GM19438 (cell line): Measurements from ENCODE around the gene SCARF1.

Source experiments
- ATAC-seq: cut with Tn5 transposase; IDR thresholded peaks from one replicate; pipeline ENCODE4 v1.9.1; 2021; ENCODE audit warnings: low read depth; ENCODE audit not compliant: unreplicated experiment

Gene SCARF1

DNA sequence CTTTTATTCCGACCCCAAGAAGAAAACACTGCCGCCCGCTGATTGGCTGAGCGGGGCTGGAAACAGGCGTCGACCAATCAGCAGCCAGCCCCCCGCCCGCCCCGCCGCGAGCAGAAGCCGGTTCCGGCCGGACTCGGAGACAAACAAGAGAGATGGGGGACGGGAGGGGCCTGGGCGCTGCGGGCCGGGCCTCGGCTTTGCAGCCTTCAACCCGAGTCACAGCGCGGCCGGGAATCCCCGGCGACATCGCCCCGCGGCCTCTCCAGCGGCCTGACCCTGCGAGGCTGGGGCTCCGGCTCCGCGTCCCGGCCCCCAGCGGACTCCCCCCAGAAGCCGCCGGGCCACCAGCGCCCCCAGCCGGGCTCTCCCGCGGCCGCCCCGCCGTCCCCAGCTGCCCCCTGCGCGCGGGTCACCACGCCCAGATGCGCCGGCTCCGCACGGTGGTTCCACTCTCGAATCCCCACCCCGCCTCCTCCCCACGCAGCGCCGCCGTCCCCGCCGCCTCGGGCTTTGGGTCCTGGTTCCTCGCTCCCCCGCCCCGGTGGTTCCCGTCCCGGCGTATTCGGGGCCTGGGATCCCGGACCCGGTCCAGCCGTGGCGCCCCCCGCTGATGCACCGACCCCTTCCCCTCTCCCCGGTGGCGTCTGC is 16.6 kb downstream of the SCARF1 start:
- ATAC-seq = peak; percentile 54

DNA sequence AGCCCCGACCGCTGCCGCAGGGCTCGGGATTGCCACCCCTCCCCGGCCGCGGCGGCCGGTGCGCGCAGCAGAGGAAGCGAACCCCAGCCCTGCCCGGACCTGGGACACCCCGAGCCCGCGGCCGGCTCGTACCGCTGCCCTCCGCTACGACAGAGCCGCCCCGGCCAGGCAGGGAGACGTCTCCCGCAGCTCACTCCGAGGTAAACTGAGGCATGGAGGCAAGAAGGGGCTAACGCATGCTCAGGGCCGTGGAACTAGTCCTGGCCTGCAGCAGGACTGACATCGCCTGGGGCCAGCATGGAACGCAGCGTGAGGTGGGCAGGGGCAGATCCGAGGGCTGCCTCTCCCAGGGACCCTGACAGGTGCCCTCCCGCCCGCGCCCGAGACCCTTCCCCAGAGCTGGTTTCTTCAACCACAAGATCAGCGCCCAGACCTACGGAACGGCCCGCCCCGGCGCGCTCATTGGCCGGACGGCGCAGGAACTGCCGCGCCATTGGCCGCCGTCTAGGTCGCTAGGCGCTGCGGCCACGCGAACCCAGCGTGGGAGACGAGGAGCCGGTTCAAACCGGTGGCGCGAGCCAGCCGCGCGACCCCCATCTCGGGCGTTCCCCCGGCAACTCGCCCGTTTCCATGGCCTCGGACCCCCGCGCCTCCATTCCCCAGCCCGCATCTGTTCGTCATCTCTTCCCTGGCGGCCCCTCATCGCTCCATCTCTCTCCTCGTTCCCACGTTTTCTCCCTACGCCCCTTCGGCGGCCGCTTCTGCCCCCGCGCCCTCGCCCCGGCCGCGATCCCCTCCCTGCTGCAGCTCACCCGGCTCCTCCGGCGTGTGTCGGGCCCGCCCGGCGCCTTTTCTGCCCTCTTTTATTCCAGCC is 17.3 kb downstream of the SCARF1 start, which contains the start of gene SLC43A2:
Gene SLC43A2, minus strand, starts transcription at position 853 of the 874 bp plus-strand sequence. CDS start 960 bp downstream, outside the sequence.
- ATAC-seq = peak; percentile 45

DNA sequence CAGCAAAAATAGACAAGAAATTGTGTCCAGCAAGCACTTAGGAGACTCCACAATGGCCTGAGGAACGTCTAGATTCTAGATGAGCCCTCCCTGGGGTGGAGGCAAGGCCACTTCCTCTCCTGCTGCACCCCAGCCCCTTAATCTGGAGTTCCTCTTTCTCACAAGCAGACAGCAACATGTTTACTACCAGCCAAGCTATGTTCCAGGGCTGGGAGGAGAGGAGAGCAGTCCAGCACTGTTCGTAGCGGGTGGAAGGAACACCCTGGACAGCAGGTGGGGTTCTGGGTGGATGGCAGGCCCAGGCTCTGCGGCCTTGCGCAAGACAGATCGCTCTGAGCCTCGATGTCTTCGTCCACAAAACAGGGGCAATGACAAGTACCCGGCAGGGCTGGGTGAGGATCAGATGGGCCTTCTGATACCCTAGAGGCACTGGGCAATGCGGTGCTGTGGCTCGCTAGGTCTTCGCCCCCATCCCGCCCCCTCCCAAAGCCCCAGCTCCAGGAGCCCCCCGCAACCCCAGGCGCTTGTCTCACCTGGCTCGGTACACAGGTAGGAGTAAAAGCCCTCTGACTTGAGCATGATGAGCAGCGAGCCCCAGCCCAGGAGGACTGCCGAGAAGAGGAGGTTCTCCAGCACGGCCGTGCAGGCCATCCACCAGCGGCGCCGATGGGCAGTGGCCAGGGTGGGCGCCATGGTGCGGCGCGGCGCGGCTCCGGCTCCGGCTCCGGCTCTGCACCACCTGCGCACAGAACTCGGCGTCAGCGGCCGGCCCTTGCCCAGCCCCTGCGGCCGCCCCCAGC is 18.1 kb downstream of the SCARF1 start:
- no peak for ATAC-seq

DNA sequence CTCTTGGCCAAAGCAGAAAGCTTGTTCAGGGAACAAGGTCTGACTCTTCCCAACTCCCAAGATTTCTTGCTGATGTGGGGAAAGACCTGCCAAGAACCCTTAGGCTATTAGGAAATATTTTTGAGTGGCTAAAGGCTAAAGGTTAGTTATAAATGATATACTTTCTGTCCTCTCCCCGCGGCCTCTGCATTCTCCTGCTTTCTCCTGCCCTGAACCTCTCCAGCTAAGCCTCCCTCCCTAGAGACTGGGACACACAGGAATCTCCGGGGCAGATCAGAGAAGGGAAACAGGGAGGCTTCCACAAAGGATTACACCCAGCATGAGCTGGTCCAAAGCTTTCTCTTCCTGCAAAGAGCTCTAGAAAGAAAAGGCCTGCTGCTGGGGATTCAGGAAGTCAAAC is 19.2 kb downstream of the SCARF1 start:
- no peak for ATAC-seq

DNA sequence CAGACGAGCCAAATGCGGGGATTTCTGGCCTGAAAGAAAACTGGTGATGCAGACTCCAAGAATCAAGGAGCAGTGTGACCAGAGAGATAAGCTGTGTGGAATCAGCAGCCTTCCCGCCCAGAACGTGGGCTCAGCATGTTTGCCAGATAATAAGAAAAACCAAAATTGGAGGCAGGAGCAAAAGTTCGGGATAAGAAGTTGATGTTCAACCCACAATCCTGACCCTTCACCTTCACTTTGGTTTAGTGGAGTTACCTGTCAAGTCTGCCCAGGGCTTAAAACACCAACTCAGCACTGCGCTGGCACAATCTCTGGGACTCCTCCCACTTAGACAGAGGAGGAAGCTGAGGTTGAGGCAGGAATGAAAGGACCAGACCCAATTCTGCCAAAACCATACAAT is 20.0 kb downstream of the SCARF1 start:
- ATAC-seq = no peak

DNA sequence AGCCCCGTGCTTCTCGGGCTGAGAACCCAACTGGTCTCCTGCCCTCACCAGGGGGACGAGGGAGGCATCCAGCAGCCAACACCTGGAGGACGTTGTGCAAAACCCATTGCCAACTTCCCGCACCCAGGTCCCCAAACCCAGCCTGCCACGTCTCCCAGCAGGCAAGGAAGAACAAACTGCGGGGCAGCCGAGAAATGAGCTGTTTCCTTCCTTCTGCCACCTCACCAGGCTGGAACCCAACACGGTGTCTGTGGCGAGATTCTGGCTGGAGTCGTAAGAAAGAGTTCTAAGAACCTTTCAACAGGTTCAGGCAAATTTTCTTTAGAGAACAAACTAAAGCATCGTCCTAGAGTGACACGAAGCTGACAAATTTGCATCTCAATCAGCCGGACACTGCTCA is 20.5 kb downstream of the SCARF1 start:
- no peak for ATAC-seq

DNA sequence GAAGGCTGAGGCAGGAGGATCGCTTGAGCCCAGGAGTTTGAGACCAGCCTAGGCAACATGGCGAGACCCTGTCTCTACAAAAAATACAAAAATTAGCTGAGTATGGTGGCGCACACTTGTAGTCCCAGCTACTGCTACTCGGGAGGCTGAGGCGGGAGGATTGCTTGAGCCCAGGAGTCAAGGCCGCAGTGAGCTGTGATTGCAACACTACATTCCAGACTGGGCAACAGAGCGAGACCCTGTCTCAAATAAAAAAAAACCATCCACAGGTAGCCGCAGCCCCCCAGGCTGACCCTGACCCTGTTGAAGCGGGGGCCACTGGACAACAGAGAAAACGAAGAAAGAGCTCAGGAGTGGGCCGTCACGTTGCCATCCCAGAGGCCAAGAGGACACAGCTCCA is 20.9 kb downstream of the SCARF1 start:
- no peak for ATAC-seq

DNA sequence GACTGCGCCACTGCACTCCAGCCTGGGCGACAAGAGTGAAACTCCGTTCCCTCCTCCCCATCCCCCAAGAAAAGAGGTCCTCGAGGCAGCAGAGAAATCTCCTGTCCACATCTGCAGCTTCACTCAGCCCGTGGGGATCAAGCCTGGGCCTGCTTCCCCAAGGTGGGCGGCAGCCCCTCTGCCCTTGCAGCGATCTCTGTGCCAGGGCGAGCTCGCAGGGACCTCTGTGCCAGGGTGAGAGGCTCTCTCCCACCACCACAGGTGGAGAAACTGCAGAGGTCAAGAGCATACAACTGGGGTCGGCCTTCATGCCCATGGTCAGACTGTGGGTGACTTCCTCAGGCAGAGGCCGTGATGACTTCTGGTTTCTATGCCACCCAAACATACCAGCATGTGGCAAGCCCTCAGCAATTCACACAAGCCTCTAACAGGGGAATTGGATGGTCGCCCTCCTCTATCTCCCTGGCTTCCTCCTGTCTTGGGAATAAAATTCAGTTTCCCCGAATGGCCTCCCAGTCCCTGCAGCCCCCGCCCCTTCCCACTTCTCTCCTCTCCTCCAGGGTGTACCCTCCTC is 22.4 kb downstream of the SCARF1 start:
- no peak for ATAC-seq

DNA sequence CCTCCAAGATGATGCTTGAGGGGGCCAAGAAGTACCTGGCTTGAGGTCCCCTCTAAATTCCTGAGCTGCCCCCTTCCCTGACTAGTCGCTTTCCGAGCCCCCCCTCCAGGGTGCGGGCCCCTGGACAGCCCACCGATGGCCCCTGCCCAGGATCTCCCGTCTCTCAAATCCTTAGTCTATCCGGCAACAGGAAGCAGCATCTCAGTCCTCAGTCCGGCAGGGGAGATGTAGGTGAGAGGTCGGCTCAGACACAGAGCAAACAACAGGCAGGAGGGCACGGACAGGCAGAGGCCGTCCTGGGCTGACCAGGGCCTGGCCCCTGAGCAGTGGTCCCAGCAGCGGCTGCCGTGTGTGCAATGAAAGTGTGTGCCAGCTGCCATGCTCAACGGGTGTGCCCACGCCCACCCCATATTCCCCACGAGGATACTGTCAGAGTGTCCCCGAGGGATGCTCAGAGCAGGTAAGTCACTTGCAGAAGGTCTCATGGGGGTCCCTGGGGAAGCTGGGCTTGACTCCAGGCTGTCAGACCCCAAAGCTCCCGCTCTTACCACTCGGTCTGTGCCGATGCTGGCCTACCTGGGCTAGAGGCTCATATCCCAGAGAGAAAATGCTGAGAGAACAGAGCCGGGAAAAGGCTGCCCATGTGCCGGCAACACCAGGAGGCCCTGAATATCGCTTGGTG is 24.1 kb downstream of the SCARF1 start:
- no peak for ATAC-seq

DNA sequence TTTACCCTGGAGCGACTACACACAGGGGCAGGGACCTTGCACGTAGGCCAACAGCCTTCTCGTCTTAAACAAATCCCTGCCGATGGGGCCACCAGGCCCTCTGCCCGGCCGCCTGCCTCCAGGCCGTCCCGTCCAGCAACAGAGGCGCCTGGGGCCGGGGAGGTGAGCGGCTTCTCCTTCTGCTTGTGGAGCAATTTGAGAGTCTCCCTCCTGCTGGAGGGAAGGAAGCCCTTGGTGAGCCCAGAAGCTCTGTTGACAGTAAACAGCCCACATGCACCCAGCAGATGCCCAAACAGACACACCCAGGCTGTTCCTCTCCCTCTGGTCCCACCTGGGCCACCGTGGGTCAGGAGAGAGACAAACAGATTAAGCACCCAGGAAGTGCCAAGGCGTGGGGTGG is 25.0 kb downstream of the SCARF1 start:
- no peak for ATAC-seq

DNA sequence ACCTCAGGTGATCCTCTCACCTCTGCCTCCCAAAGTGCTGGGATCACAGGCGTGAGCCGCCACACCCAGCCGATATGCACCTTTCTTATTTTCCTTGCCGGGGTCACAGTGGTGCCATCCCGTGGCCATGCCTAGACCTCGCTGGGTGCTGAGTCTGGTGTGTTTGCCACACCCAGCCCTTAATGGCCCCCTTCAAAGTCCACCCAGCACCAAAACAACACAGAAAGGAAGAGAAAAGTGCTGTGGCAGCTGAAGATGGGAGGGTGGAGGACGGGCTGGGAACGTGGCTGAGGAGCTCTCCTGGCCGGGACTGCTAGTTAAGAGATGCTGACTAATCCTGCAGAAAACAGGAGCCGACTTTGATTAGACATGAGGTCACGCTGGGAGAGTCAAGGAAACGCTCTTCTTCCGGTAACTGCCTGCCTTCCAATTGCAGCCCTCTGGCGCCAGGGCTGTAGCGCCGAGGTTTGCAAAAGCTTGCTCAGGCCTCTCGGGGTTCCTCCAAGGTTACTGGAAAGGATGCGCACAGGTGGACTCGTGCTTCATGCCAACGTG is 27.8 kb downstream of the SCARF1 start:
- no peak for ATAC-seq

DNA sequence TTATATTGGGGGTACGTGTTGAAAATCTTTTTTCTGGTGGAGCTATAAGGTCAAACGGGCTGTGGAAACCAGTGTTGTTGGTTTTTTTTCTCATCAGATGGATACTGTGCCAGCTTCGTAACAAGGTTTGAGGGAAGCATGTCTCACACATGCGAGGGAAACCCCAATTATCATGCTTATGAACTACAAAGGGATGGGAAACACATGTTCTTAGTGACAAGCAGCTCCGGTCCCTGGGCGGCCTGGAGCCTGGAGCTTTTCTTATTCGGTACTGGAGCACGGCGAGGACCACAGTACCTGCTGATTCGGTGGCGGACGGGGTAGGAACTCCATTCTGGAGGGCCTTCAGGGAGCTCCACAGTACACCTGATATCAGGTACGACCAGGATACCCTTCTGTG is 29.4 kb downstream of the SCARF1 start:
- ATAC-seq = no peak

DNA sequence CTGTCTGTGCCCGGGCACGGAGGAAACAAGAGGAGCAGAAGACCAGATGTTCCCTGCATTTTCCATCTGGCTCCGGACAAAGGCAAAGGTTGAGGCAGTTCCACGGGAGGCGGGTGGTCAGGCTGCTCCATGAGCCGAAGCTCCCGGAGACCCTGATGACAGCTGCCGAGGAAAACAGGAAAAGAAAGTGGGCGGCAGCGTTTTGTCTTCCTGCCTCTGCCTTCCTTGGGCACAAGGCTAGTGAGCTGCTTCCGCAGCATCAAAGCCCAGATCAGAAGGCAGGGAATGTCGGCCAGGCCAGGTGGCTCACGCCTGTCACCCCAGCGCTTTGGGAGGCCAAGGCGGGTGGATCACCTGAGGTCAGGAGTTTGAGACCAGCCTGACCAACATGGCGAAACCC is 33.1 kb downstream of the SCARF1 start:
- no peak for ATAC-seq

DNA sequence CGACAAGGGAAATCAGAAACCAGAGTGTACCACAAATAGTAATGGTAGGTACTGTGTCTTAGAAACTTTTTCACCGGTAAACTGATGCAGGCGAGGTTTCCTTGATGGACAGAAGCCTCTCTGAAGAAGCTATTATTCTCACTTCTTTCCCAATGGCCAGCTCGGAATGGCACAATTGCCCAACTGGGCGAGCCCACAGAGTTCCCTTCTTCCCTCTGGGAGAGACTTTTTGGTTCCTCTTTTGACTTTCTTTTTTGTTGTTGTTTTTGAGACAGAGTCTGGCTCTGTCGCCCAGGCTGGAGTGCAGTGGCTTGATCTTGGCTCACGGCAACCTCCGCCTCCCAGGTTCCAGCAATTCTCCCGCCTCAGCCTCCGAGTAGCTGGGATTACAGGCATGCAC is 33.8 kb downstream of the SCARF1 start:
- ATAC-seq = no peak

DNA sequence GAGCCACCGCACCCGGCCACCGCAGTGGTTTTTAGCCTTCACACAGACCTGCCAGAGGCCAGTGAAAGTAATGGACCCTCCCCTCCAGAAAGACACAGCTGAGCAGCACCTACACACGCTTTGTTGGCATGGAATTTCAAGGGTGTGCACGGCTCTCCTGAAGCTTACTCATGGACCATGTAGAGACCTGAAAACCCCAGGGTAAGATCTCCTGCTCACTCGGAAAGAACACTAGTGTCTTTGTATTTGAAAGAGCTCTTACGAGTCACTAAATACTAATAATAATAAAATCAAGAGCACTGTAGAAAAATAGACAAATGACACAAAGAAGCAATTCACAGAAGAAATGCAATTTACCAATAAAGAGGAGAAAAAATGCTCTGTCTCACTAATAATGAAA is 36.9 kb downstream of the SCARF1 start:
- no peak for ATAC-seq

DNA sequence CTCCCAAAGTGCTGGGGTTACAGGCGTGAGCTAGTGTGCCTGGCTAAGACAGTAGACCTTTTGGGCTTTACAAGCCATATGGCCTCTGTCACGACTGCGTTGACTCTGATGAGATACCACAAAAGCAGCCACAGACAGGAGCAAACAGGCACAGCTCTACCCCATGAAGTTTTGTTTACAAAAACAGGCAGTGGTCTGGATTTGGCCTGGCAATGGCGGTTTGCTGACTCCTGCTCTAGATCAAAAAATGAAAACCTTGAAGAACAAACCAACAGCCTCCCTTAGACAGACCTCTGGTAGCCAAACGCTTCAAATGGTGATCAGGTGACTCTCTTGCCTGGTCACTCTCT is 37.6 kb downstream of the SCARF1 start:
- ATAC-seq = no peak

DNA sequence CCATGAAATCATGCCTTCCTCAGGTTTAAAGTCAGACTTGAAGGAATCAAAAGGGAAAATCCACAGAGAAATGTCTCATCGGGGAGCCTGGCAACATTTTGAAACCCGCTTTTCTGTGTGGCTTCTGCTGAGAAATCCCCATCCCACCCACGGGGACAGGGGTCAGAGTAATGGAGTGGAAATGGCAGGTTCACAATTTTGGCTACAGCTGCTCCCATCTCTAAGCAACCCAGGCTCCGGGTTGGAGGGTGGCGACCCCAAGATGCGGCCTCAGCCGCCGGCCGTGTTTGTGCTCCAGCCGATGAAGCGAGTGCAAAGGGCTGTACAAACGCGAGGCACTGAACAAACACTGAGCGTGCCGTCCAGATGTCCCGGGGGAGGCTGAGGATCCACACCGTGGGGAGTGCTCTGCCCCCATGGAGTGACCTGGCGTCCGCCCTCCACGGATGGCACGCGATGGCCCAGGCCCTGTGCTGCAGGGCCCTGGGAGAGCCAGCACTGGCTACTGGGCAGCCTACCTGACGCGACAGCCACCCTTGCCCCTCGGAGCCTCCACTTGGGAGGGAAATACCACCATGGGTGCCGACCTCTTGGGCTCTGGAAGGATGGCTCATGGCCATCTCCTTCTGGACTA is 39.1 kb downstream of the SCARF1 start:
- ATAC-seq = no peak

DNA sequence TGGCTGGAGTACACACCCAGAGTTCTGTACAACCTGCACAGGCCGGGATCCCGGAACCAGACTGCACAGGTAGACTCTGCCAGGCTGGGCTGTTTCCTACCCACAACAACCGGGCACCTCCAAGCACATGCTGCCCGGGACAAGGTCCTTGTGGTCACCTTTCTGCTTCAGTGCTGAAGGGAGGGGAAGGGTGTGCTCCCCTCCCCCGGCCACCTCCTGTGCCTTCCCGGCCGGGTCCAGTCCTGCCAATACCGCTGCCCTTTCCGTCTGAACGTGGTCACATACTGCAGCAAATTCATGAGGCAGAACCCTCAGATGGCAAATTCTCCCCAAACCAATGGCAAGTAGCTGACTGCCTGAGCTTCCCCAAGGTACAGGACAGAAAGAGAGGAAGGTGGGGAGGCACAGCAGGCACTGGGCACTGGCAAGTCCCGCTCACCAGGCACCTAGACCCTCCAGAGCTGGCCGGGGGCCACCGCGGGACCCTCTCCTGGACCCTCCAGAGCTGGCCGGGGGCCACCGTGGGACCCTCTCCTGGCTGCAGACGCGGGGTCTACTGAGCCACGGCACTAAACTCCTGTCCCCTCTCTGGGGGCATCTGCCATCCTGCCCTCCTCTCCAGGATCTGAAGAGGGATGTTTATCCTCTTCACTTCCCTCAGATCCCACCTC is 39.7 kb downstream of the SCARF1 start:
- ATAC-seq = no peak
